SK-N-MC (cell line): ENCODE data around the gene BIRC6.

Source experiments
- EZH2 ChIP-seq: fragments of 200-600 bp; sonication (generic); IDR thresholded peaks from one replicate; pipeline ENCODE4 v1.6.1; 2017; ENCODE audit warnings: antibody characterized with exemption
- FOXP2 ChIP-seq: optimal IDR thresholded peaks from 2 replicates; pipeline ENCODE3; 2011; ENCODE audit warnings: mild to moderate bottlenecking, moderate library complexity; ENCODE audit not compliant: insufficient read depth; ENCODE audit errors: extremely low read length, control extremely low read depth
- POLR2AphosphoS5 ChIP-seq: IDR thresholded peaks from 2 replicates; pipeline ENCODE4 v1.6.1; 2012; ENCODE audit warnings: mild to moderate bottlenecking, low read depth, low read length, borderline replicate concordance

DNA sequence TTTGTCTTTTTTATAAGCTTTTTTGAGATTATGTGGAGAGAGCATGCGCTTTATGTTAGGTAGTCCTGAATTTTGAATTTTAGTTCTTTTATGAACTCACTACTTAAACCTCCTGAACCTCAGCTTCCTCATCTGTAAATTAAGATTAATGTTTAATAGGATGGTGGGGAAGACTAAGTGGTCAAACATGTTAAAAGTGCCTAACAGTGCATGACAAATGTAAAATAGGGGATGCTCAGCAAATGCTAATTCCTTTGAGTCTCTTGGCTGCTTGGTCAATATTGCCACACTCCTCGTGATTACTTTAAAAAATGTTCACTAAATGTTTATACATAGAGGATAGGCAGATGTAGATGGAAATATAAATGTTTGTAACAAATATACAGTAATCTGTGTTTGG is 6.8 kb downstream of the BIRC6 start:
- TF ChIP-seq EZH2 (no peak), POLR2AphosphoS5 (no peak), FOXP2 (no peak)
